Measurements from ENCODE around the gene PRDX5.

PRDX5 gene

DNA sequence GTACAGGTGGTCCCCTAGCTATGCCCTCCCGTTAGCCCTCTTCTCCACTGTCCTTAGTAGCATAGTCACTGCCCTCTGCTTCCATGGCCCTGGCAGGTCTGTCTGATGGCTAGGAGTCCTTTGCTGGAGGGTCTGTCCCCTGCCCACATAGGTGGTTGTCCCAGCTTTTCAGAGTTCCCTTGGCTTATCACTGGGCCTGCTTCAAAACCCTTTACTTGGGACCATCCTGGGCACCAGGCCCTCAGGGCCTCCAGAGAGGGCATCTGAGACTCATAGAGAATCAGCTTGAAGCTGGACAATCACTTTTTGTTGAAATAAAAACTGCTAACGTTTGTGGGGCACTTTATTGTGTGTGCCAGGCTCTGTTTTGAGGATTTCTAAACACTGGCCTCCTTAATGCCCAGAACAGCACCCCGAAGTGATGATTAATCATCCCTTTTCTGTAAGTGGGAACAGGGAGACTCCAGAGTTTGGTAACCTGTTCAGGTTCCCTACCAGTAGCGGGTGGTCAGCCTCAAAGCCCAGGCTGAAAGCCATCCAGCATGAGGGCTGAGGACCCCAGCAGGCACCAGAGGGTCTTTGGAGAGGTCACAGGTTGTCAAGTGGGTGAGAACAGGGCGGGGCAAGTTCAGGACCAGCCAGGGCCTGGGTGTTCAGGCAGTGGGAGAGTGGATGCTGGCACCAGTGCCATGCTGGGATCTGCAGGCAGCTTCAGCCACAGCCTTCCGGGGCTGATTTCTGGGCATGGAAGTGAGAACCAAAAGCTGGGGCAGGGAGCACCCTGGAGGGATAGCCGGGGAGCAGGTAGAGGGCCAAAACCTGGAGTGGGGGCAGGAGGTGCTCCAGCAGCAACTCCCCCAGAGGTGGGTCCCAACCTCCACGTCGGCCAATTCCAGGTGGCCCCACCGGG, 27.3 kb upstream of the PRDX5 start:
- no peak for DNase-seq

DNA sequence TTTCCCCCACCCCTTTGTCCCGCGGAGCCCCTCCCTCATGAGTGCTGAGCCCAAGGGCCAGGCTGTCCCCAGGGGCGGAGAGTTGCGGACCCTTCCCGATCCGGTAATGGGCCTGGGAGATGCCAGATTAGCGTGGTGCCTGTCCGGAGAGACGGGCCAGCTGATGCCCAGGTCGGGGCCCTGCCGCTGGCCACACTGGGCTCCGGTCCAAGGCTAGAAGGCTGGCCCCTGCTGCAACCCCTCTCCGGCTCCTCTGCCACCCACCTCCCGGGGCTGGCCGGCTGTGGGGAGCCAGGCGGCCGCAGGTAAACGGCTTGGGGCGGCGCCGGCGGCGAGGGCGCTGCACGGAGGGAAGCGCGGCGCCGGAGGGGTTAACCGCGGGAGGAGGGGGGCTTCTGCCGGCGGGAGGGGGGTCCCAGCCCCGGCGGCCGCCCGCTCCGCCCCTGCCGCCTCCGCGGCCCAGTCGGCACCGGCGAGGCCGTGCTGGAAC, 26.6 kb upstream of the PRDX5 start, which contains the start of gene KCNK4:
TSS of gene KCNK4 (plus strand) at position 41 of the 490 bp plus-strand sequence. CDS start 1,717 bp downstream, outside the sequence.
- no peak for DNase-seq

DNA sequence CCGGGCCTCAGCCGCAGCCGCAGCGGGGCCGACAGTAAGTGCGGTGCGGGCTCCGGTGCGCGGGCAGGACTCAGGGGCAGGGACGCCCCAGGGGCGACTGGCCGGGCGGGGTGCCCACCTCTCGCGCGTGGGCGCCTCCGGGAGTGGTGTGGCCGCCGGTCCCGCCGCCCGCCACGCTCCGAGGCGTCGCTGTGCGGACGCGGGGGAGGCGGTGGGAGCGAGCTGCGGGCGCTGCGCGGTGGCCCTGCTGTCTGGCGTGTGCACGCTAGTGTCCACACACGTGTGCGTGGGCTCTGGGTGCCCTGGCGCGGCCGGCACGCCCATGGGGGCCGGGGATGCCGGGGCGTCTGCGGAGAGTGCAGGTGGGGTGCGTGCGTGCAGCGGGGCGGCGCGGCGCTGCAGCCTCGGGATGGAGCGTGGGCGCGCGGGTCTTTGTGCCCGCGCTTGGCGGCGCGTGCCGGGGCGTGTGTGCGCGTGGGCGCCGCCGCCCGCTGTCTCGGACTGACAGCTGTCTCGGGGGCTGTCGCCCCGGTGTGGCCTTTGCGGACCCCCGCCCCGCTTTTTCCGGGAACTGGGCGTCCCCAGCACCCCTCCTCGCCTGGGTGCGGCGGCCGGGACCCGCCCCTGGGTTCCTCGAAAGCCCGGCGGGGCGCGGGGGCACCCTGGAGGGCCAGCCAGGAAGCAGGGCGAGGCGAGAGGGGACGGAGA, 26.0 kb upstream of the PRDX5 start:
- DNase-seq: no peak

GRCh38 chr11:64292460-64293254, 25.3 kb upstream of the PRDX5 start:
- DNase-seq: no peak

DNA sequence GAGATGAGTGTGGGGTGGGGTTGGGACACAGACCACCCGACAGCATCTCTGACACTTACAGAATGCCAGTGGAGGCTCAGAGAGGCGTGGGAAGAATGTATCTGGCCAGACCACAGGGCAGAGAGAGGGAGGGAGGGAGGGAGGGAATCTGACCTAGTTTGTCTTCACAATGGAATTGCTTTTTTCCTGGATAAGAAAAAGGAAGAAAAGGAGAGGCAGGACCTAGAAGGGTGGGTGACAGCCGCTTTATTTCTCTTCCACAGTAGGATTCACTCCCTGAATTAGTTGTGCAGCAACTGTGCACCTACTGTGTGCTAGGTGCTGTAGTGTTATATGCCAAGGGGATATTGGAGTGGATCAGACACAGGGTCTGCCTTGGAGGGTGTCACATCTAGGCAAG, 23.1 kb upstream of the PRDX5 start:
- DNase-seq: no peak

GRCh38 chr11:64295760-64296159, 22.2 kb upstream of the PRDX5 start:
- DNase-seq: no peak

- DNase-seq: no peak
These were observed 21.7 kb upstream of the PRDX5 start for GRCh38 chr11:64296236-64296635.

DNA sequence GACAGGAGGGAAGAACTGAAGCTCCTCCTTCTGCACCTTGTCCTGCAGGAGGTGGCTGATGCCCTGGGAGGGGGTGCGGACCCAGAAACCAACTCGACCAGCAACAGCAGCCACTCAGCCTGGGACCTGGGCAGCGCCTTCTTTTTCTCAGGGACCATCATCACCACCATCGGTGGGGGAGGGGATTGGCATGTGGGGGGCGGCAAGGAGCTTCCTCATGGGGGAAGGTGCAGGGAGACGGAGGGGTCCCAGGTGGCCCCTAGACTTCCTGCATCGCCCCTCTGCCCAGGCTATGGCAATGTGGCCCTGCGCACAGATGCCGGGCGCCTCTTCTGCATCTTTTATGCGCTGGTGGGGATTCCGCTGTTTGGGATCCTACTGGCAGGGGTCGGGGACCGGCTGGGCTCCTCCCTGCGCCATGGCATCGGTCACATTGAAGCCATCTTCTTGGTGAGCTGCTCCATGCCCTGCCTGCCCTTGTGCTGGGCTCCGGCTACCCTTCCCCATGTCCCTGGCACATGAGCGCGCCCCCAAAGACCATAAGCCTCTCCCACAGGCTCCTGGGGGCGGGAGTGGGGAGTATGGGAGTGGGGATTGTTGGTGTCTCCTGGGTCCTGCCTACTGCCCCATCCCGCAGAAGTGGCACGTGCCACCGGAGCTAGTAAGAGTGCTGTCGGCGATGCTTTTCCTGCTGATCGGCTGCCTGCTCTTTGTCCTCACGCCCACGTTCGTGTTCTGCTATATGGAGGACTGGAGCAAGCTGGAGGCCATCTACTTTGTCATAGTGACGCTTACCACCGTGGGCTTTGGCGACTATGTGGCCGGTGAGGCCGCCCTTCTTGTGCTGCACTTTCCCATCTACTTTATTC, 20.9 kb upstream of the PRDX5 start:
- DNase-seq: no peak

- DNase-seq: no peak
These were observed 20.1 kb upstream of the PRDX5 start for GRCh38 chr11:64297699-64298358.

- DNase-seq: no peak
These were observed 18.7 kb upstream of the PRDX5 start for GRCh38 chr11:64298966-64299846.

DNA sequence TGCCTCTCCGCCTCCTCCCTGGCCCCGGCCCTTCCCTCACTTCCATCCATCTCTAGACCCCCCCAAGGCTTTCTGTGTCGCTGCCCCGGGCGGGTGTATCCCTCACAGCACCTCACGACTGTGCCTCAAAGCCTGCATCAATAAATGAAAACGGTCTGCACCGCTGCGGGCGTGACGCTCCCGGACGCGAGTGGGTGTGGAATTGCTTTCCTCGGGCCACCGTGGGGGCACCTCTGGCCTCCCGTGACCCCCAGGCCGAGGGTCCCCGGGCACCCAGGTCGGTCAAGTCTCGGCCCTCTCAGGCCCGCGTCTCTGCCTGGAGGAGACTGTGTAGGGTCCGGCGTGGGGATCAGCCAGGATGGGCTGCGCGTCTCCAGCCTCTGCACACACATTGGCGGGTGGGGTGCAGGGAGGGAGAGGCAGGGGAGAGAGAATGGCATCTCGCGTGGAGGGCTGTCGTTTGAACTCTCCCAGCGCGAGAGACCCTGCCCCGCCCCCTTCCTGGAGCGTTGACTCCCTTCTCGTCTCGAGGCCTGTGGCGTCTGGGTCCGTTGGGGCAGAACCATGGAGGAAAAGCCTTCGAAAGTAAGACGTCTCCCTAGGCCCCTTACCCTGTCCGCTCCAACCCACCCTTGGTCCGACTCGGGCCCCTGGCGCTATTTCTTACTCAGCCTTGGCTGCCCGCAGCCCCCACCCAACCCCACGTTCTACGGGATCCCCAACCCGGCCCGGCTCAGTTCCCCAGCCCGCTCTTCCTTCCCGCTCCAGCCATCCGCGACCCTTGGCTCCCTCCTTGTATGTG, 17.9 kb upstream of the PRDX5 start, which contains the start of gene CATSPERZ:
TSS of gene CATSPERZ (plus strand) at position 512 of the 802 bp plus-strand sequence. CDS start at position 565, 53 bp downstream.
- no peak for DNase-seq

DNA sequence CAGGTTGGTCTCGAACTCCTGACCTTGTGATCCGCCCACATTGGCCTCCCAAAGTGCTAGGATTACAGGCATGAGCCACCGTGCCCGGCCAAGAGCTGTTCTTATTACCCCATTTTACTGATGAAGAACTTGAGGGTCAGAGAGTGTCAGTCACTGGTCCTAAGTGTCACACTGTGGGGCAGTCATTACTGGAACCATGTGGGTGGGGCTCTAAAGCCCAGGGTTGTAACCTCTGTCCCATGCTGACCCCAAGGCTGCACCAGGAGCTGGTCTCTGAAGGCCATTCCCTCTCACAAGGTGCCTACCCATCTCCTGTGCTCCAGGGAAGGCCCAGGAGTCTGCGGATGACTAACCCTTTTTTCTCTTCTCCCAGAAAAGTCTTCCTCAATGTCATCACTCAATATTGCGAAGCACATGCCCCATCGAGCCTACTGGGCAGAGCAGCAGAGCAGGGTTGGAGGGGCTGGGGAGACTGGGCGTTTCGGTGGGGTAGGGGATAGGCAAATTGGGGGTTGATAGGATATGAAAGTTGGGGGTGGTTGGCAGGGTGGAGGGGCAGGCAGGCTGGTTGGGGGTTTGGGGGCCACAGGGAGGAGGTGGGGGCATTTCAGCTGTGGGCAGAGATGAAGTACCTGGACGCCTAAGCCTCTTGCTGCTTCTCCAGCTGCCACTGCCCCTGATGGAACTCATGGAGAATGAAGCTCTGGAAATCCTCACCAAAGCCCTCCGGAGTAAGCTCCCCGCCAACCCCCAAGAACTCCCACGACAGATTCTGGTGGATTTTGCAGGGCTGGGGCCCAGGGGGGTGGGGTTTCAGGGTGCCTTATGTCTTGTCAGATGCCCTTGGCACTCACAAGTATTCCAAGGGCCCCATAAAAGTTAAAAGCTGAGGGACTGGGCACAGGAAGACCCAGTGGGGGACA, 14.6 kb upstream of the PRDX5 start:
- no peak for DNase-seq

DNA sequence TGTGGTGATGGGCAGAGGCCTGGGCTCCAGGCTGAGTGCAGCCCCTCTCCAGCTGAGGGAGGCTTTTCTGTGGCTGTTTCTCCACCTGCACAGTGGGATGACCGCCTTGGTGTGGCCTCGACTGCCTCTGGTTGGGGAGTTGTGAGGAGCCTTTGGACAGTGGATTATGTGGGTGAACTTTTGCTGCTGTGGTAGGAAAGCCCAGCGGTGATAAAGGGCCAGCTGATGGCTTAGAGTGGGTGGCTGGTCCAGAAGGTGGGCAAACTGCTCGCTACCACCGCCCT, 13.9 kb upstream of the PRDX5 start:
- DNase-seq: no peak

- peak; percentile 90 for DNase-seq
These were observed 13.4 kb upstream of the PRDX5 start for GRCh38 chr11:64304316-64305072.

DNA sequence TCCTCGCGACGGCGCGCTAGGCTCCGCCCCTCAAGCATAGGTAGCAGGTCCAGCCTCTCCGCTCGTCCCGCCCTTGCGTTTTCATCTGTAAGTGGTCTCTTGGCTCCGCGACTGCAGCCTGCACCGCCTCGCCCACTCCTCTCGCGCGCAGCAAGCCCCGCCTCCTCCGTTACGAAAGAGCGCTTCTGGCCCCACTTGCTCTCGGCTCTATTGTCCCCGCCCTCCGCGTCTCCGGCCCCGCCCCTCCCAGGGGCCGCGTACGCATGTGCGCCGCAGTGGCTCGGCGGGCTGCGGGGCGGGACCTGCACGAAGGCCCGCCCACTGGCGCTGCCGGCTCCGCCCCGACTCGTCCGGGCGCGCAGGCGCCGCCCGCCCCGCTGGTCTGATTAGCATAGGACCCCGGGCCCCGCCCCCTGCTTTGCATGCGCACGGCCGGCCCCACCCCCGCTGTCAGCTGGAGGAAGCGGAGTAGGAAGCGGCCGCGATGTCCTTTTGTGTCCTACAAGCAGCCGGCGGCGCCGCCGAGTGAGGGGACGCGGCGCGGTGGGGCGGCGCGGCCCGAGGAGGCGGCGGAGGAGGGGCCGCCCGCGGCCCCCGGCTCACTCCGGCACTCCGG, 12.7 kb upstream of the PRDX5 start, which contains the start of gene ESRRA:
TSS of gene ESRRA (plus strand) at position 450 of the 616 bp plus-strand sequence. CDS start 1,656 bp downstream, outside the sequence.
- peak; percentile 98 for DNase-seq

GRCh38 chr11:64305691-64306562, 12.0 kb upstream of the PRDX5 start:
- DNase-seq: peak; percentile 61

All from T1000 (cell line).